Left ventricle myocardium superior (tissue), 1 donor: ENCODE results near the gene TAB3. TPM values are rescaled to one million over a fixed set of nuclear protein-coding genes. Genes with fewer than 3 reads are reported as not detected.

Source experiments
- ATAC-seq: fragments of 200-7000 bp; cut with Tn5 transposase; one replicate; pipeline ENCODE4 v1.9.1; 2020; ENCODE audit warnings: mild to moderate bottlenecking, moderate library complexity
- DNase-seq: peaks from one replicate; pipeline ENCODE4 v3.0.0-alpha.2; 2020
- intact Hi-C: fragments of 100-400 bp; cut with micrococcal nuclease; formaldehyde crosslinking; loops from one replicate; pipeline ENCODE4 v1.11.0; 2022
- total RNA-seq: library from RNA; stranded (reverse); fragmentation: NEBNext Ultra II Directional; extraction: Animal tissue kit (Norgen Biotek cat#: 25700); gene quantifications from one replicate; pipeline ENCODE4 v1.2.1, GENCODE V29; 2021
- donor health status: DM: no; HTN: yes; CAD: no; lungs with severe emphysema.

The TAB3 gene
- total RNA-seq, 1 donor from 2014 or later: 12.8 TPM

DNA sequence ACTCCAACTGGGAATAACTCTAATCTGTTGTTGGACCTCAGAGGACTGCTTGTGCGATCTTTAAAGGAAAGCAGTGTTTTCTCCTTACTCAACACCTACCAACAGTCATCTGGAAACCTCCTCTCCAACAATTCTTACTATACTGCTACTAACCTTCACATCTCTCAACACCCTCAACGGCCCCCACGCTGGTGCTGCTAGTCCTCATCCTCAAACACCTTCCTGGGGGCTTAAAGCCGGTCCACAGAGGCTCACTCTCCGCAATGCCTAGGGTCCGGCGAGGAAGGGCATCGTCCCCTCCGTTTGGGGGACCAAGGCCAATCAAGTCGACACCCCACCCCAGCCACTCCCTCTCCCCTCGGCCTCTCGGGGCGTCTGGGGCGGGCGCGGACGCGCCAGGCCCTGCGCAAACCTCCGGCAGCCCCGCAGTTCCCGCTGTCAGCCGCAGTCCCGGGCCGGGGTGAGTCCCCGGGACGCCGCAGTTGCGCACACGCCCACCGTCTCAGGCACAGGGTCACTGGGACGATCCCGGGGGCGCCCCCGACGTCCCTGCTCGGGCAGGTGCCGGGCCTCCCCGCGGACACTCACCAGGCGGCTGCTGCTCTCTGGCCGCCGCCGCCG, 418 bp downstream of the TAB3 start:
- intact Hi-C loops: no loop called here
- ATAC-seq (peak; percentile 28), DNase-seq (no peak)

DNA sequence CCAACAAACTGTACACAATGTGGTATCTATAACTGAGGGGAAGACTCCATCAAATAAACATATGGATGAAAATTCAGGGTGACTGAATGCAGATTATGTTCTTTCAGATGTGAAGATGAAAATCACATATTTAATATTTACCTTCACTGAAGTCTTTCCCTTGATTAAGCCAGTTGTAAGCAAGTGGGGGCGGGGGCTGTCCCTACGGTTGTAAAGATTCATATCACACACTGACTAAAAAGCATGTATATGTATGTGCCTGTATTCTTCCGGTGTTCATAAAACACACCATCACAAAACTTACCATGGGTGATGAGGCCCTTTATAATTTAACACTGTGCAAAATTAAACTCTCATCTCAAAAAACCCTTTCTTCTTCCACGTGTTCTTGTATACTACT, 1.3 kb downstream of the TAB3 start:
- no peak for DNase-seq
- no peak for ATAC-seq
- intact Hi-C loops: no loop called here

DNA sequence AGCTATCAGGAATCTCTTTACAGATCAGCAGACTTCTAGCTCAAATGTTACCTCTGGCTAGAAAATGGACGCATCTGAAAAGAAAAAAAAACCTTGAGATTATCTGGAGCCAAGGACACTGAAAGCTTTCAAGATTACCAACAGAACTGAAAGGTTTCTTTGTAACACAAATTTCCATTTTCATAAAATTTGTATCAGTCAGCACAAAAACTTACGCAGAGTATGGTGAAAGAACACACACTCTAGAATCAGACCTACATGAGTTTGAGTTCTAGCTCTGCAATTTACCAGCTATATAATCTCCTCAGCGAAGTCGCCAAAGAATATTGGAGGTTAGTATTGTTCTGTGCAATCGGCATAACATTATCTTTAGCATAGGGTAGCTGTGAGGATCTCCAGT, 1.8 kb downstream of the TAB3 start:
- no peak for ATAC-seq
- DNase-seq: no peak
- intact Hi-C loops: no loop called here

DNA sequence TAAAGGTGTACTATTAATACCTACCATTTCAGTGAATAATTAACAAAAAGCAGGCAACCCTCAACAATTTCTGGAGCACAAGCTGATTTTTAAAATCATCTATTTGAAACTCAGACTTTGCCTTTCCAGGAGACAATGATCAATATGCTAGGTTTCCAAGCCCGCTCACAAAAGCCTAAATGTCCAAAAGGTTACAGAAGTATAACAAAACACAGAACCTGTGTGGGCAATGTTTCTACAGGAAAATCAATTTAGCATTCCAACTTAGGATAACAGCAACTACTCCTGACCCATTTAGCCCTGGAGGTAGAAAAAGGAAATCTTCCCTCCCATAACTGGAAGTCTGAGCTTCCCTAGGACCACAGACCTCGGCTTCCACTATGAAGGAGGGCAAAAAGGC, 3.9 kb downstream of the TAB3 start:
- ATAC-seq (no peak), DNase-seq (no peak)
- intact Hi-C loops: no loop called here

DNA sequence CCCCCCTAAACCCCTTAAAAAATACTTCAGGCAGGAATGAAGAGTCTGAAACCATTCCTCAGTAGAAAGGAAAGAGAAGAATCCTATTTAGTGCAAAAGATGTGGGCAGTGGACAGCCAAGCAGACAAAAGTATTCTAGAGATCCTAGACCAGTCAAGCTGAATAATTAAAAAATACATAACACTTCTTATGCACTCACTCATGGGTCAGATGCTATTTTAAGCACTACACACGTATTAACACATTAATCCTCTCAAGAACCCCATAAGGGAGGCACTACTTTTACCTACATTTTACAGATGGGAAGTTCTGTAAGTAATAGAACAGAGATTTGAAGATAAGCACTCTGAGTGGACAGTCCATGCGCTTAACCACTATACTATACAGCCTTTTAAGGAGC, 5.9 kb downstream of the TAB3 start:
- DNase-seq (no peak), ATAC-seq (peak; percentile 70)
- intact Hi-C loops: no loop called here

DNA sequence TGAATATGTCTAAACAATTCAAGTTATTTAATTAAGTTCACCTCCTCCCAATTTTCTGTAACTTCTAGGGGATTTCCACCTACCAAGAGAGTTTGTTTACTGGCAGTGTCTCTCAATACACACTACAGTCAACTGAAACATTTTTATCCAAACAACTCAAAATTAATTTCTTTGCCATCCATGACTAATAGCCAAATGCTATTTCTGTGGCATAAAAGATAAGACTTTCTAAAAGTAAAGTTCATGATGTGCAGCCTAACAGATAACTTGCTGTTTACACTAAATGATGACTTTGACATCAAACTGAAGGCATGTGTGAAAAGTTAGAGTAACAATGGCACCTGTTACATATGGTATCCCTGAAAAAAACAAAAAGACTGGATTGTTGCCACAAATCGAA, 7.3 kb downstream of the TAB3 start:
- ATAC-seq: no peak
- no peak for DNase-seq
- intact Hi-C loops: no loop called here

DNA sequence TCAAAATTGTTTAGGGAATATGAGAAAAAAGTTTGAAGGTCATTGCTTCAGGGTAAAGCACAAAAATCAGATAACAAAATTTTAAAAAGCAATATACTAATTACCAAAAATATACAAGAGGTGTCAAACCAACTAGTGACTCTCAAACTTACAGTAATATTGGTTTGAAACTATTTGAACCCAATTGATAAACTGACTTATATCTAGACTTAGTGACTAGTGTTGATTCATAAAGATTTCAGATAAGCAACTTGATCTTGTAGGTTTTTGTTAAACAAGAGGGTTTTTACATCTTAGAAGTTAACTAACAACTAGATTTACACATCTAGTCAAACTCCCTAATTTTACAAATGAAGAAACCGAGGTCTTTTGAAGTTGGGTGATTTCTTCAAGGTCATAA, 7.7 kb downstream of the TAB3 start:
- no peak for ATAC-seq
- intact Hi-C loops: no loop called here
- no peak for DNase-seq

DNA sequence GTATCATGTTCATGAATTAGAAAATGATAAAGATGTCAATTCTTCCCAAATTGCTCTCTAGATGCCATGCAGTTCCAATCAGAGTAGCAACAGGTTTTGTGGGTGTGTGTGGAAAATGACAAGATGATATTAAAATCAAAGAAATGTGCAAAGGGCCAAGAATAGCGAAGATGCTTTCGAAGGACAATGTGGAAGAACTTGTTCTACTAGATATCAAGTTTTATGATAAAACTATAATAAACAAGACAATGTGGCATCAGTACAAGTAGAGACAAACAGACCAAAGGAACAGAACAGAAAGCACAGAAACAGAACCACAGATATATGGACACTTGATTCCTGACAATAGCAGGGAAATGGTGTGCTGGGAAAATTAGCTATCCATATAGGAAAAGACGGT, 9.0 kb downstream of the TAB3 start:
- no peak for DNase-seq
- intact Hi-C loops: no loop called here
- no peak for ATAC-seq

DNA sequence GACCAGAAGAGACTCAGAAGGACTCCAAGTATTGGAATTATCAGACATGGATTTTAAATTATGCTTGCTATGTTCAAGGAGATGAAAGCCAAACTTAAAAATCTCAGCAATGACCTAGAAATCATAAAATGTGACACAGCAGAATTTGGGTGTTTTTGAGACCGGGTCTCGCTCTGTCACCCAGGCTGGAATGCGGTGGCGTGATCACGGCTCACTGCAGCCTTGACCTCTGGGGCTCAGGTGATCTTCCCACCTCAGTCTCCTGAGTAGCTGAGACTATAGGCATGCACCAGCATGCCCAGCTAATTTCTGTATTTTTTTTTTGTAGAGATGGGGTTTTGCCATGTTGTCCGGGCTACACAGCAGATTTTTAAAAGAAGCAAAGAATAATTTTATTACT, 12.7 kb downstream of the TAB3 start:
- intact Hi-C loops: no loop called here
- ATAC-seq: no peak
- no peak for DNase-seq

DNA sequence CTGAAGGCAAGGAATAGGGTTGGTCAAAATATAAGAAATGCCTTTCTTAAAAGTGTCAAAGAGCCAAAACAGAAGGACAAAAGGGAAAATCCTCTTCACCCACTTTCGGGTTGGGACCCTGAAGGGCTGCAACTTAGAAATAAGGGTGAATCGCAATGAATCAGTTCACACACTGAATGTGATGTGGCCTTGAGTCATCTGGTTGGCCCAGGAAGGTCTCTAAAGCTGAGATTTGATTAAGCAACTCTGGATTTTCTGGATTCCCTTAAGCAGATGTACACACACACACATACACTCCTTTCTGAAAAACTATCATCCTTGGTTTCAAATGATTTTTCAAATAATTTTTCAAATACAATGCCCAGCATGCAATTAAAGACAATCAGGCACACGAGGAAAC, 13.1 kb downstream of the TAB3 start:
- DNase-seq (no peak), ATAC-seq (no peak)
- intact Hi-C loops: no loop called here

DNA sequence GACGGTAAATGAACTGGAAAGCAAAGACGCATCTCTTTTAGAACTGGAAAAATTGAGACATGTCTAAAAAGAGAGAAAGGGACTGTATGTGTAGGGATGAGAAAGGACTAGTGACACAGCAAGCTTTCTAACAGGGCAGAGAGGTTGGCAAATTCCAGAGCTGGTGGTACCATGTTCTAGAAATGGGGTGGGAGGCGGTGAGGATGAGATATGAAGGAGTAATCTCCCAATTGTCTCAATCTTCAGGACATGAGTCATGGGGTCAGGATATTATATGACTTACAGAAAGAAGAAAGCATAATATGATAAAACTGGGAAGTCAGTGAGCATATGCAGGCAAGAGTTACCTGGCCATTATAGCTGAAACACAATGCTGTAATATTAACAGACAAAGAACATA, 14.2 kb downstream of the TAB3 start:
- intact Hi-C loops: no loop called here
- DNase-seq: no peak
- ATAC-seq: no peak

DNA sequence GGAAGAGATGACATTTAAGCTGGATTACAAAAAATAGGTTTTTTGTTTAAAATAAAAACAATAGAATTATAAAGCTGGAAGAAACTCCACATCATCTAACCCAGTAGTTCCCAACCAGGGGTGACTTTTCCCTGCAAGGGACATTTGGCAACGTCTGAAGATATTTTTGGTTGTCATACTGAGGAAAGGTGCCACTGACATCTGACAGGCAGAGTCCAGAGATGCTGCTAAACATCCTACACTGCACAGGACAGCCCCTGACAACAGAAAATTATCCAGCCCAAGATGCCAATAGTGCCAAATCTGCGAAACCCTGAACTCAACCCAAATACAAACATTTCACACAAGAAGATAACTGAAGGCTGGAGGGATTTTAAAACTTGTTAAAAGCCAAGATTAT, 18.5 kb downstream of the TAB3 start:
- intact Hi-C loops: no loop called here
- ATAC-seq: peak; percentile 90
- DNase-seq: no peak

DNA sequence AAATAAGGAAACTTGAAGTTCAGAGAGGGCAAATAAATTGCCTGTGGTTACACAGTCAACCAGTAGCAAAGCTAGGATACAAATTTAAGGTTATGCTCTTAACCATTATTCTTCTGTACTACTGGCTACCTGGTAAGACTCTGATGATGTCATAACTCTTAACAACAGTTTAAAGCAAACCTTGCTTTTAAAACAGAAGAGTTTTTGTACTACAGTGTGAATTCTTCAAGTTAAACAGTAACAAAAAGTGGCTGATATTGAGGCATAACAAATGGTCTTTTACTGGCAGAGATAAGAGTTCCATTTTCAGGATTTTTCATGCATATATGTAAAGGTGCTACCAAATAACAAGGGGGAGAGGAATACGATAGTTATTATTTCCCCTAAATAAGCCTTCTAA, 23.4 kb downstream of the TAB3 start:
- ATAC-seq (no peak), DNase-seq (no peak)
- intact Hi-C loops: no loop called here

DNA sequence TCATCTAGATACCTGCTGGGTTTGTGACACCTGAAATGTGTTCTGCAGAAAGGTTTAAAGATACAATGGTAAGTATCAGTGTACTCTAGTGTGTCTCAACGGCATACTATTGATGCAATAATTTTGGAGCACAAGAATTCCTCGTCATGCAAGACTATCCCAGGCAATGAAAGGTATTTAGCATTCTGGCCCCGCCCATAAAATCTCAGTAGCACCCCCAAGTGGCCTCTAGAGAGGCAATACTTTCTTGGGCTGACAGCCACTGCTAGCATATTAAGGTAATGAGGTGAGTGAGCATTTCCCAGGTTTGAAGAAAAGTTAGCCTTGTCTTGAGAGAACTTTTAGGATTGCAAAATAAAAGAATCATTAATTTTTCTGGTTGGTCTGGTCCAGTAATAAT, 24.0 kb downstream of the TAB3 start:
- ATAC-seq: no peak
- intact Hi-C loops: no loop called here

DNA sequence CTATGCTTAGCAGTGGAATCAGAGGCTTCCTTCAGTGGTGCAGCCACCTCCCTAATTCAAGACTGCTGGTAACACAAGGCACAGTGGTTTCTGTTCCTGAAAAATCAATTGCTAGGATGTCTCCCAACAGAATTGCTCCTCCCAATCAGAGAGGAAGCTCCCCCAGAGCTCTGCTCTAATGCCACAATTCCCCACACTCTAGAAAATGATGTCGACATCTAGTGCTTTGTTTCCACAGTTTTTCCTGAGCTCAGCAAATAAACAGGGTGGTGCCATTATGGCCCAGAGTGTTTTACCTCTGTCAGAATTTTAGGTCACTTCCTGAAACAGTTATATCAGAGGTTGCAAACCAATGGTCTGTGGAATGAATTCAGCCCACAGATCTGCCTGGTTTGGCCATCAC, 24.7 kb downstream of the TAB3 start:
- peak; percentile 77 for ATAC-seq
- no peak for DNase-seq
- intact Hi-C loops: no loop called here

More for the DNA sequence above, 24.0 kb downstream of the TAB3 start:
- DNase-seq: no peak

DNA sequence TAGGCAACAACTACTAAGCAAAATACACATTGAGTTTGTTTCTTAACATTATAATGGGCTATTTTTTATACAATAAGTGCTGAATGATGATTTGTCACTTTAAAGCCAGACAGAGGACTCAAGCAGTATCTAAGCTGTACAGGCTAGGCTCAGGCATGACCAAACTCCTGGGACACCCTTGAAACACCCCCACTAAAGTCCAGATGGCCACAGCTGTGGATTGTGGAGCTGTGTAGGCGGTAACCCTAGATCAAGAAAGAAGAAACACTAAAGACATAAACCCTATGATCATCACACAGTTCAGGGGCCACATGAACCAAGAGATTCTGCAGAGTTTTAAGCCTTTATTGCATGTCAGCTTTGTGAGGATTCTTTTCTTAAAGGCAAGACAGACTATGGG, 25.1 kb downstream of the TAB3 start:
- ATAC-seq (peak; percentile 80), DNase-seq (peak; percentile 27)
- intact Hi-C loops: no loop called here

DNA sequence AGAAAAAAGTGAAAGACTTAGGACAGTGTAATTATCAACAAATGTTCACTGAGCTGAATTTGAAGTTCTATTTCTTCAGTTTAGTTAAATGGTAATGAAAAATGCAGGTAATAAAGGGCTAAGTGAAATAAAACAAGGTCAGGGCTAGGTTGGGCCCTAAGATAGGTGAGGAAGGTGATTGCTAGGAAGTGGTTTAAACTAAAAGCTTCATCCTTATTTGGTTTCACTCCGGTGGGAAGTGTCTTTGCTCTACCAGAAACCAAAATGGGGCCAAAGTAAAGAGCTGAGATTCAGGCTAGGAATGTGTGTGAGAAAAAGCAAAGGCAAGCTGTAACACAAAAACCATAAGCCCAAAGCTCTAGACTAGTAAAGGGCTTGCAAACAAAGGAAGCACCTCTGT, 31.0 kb downstream of the TAB3 start:
- intact Hi-C loops: no loop called here

DNA sequence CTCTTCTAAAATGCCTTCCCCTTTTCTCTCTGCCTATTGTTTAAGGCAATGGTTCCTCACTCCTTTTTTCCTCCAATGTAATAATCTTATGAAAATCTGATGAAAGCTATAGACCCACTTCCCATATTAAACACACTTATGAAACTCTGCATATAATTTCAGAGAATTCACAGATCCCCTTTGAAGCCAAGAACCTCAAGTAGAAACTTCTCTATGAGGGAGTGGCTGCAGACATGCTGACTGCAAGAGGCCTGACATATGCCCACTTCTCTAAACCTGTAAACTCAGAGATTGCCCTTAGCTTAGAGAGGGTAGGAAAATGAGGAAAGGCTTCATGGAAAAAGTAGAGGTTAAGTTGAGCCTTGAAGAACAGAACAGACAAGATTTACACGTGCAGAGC, 37.6 kb downstream of the TAB3 start:
- ATAC-seq (no peak), DNase-seq (no peak)
- intact Hi-C loops: no loop called here

More for the DNA sequence above, 31.0 kb downstream of the TAB3 start:
- DNase-seq (no peak), ATAC-seq (no peak)

DNA sequence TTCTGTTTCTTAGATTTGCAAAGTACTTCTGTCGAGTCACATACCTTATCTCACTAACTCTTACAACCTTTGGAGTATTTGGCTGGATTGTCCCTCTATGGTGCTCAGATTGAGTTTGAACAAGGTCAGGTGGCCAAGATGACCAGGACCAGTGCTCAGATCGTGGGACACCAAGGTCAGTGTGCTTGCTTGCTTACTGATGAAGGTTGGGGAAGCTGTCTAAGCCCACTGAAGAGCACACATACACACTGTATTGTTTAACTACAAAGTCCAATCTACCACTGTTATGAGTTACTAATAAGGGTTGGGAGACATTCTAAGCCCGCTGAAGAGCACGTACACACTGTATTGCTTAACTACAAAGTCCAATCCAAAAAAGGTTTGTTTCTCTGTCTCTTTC, 53.7 kb downstream of the TAB3 start:
- intact Hi-C loops: no loop called here
- DNase-seq: no peak
- no peak for ATAC-seq

DNA sequence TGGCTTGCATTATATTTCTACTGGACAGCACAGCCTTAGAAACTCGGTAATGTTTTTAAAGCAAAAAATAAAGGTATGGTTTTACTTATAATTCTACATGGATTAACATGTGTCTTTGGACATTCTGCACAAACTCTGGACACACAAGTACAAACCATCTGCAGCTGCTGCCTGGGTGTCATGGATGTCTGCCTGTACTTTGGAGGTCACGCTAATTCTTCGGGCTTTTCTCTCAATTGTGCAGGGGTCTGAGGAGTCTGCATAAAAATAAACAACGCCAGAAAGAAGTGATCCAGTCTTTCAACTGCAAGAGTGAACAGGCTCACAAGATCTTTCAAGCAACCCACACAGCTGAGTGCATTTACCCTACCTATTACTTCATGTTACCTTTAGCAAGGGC, 55.2 kb downstream of the TAB3 start:
- no peak for ATAC-seq

DNA sequence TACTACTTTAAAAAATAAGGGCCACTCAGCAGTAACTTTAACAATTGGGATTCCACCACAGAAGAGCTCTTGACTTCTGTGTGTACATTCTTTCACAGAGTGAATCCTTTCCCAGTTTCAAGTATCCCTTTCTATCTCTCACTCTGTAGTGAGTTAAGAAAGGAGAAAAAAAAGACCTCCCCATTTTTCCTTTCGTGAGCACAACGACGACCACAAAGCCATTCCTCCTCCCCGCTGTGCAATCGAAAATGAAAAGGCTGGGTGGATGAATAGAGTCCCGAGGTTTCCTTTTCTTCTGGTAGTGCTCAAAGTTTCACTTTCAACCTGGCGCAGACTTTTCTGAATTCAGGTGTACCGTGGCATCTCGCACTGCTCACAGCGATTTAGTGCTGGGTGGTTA, 58.0 kb downstream of the TAB3 start:
- intact Hi-C loops: no loop called here
- no peak for DNase-seq
- ATAC-seq: no peak

More for the DNA sequence above, 55.2 kb downstream of the TAB3 start:
- no peak for DNase-seq
- intact Hi-C loops: no loop called here

DNA sequence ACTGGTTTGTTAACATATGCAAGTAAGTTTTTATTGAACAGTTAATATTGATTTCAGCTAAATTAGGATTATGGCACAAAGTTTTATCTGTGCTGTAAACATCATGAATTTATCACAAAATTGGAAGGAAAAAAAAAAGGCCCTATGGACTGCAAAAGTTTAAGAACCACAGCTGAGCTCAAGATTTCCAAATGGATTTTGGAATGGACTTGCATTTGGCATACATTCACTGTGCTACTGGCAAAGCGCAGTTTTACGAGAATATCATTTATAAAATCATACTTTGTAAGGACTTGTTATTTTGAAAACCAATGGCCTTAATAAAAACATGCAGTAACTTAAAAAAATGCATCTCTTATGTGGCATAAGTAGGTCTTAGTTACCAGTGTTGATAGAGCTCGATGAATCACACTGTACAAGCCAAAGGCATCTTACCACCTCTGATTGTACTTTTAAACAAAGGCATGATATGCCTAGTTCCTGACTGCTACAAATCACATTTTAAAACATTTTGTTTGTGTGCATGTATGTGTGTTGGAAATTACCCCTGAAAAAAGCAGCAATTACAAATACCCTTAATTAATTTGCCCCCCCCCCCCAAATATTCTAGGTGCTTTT, 58.6 kb downstream of the TAB3 start:
- ATAC-seq (no peak), DNase-seq (no peak)
- intact Hi-C loops: no loop called here
